Upper lobe of left lung (tissue), 4 donors: ENCODE results near the gene HIRIP3.

Experiments used
- CTCF ChIP-seq, 6 experiments: fragments of 450-650 bp in 4 of 6; fragments of 200-600 bp in 2 of 6; sonication (generic) in 2 of 6; IDR thresholded peaks; one replicate each; pipeline ENCODE4 v1.5.1; 2016 to 2019; ENCODE audit warnings: antibody characterized with exemption in 6 of 6
- EP300 ChIP-seq, 4 donors: sonication (generic); formaldehyde crosslinking; IDR thresholded peaks; one replicate each; pipeline ENCODE4 v1.5.1; 2017; ENCODE audit warnings: antibody characterized with exemption in 4 of 4, control low read depth in 2 of 4
- POLR2A ChIP-seq, 4 donors: fragments of 450-650 bp; IDR thresholded peaks; one replicate each; pipeline ENCODE4 v1.5.1; 2016 to 2017; ENCODE audit warnings: antibody characterized with exemption in 4 of 4, mild to moderate bottlenecking in 2 of 4

DNA sequence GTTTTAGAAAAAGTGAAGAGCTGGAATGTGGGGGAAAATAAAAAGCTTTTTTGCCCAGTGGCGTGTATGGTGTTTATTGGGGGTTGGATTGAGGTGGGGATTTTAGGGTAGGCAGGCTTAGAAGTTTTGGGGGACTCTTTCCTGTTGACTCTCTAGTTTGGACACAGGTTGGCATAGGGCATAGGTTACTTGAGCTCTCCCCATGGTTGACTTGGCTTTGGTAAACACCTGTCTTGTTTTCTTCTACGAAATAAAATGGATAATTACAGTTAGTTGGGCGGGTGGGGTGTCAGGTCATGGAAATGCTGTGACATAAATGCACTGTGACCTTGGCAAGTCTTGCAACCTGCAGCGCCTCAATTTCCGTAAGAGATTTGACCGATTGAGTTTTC is 22.4 kb downstream of the HIRIP3 start:
- TF ChIP-seq CTCF (IDR thresholded peaks at IDR 0.05) (no peak), EP300 (IDR thresholded peaks at IDR 0.05) (no peak), POLR2A (IDR thresholded peaks at IDR 0.05) (no peak)
